ENCODE data around the gene ASIC4.

Gene ASIC4

DNA sequence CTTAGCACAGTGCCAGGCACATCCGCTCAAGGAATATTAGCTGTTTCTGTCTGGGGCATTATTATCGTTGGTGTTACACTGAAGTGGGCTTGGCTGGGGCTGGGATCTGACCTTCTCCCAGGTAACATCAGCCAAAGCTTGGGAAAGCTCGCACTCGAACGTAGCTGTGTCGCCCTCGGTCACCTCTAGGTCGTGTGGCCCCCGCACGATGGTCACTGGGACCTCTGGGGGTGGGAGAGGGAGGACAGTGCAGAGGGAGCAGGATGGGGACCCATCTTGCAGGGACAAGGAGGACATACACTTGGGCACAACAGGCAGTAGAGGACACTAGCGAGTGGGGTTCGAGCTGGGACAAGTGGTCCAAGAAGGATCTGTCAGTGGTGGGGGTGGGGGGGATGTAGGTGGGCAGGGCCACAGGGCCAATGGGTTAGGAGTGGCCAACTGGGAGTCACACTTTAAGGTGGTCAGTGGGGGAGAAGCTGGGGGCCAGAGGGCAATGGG, 39.2 kb downstream of the ASIC4 start:
- no peak for DNase-seq (ENCODE audit: low read depth)

DNA sequence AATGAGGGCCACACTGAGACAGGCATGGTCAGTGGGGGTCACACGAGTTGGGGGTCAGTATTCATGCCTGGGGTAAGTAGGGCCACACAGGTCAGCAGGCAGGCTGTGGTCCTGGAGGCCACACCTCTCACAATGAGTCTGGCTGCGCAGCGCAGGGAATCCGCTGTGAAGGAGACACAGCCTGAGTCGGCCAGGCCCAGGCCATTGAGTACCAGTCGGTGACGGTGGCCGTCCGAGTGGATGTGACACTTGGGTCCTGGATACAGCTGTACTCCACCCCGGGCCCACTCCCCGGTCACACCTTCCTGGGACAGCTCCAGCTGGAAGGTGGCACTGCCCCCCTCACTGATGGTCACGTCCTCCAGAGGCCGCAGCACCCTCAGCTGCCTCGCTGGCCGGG, 40.1 kb downstream of the ASIC4 start:
- DNase-seq (ENCODE audit: low read depth) = no peak

DNA sequence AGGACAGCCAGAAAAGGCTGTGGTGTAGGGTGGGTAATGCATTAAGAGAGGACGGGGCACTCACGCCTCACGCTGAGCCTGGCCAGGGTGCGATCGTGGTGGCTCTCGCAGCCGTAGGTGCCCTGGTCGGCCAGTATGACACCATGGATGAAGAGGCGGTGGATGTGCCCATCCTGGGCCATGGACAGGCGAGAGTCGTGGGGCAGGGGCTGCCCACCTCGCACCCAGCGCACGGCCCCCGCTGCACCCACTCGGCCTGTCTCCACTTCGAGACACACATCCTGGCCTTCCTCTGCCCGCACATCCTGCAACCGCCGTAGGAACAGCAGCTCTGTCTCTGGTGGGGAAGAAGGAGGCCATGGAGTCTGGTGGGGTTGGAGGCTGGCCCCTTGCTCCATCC, 41.7 kb downstream of the ASIC4 start:
- DNase-seq (ENCODE audit: low read depth) = no peak

DNA sequence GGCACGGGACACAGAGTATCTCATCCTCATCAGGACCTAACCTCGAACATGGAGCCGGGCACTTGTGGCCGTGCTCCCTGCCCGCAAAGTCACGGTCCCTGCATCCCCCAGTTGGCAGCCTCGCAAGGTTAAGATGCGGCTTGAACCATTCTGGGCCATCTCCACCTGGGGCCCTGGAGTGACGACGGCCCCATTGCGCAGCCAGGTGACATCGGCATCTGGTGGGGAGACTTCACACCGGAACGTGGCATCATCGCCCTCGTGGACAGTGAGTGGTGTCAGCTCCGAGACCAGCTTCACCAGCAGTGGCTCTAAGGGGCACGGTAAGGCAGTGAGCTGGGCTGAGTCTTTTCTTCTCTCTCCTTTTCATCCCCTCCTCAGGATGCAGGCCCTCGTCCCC, 42.1 kb downstream of the ASIC4 start:
- DNase-seq (ENCODE audit: low read depth) = no peak

DNA sequence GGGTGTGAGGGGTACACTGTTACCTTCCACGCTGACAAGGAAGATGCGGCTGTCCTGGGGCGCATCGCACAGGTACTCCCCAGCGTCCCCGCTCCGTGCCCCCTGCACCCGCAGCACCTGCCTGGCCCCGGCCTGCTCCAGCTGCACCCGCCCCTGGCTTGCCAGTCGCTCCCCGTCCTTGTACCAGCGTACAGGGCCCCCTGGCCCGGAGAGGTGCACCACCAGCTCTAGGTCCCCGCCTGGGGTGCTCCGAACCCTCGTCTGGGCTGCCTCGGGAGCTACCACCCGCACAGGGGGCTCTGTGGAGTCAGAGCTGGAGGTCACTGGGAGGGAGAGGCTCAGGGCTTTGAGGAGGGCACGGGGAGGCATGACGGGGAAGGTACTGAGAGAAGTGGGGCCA, 43.0 kb downstream of the ASIC4 start:
- no peak for DNase-seq (ENCODE audit: low read depth)

DNA sequence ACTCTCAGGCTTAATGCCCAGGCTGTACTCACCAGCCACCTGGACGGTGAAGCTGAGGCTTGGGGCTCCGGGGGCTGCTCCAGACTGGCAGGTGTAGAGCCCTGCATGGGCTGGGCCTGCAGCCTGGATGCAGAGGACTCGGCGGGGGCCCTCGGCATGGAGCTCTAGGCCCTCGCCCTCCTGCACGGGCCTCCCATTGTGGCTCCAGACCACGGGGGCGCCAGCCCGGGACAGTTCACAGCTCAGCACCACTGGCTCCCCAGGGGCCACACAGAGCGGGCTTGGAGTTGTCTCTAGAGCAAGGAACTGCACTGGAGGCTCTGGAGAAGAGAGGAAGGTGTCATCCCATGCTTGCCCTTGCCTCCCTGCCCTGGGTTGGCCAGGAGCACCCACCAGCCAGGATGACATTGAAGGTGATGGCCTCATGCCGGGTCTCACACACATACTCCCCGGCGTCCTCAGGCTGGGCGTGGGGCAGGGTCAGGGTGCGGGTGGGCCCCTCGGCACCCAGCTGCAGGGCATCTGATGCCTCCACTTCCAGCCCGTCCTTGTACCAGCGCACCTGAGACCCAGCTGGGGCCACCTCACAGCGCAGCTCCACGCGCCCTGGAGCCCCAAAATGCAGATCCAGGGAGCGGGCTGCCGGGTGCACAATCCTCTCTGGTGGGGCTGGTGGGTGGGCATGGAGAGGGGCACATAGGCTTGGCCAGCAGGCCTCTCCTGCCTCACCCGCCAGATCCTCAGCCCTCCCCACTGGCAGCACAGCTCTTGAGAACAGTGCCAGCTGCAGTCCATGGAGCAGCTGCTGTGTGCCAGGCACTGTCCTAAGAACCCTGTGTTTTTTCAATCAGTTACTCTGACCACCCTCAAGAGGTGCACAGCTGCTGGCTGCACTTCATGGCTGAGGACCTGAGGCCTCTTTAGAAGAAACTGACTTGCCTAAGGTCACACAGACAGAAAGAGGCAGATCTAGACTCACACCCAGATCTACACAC, 43.8 kb downstream of the ASIC4 start:
- DNase-seq (ENCODE audit: low read depth) = no peak

DNA sequence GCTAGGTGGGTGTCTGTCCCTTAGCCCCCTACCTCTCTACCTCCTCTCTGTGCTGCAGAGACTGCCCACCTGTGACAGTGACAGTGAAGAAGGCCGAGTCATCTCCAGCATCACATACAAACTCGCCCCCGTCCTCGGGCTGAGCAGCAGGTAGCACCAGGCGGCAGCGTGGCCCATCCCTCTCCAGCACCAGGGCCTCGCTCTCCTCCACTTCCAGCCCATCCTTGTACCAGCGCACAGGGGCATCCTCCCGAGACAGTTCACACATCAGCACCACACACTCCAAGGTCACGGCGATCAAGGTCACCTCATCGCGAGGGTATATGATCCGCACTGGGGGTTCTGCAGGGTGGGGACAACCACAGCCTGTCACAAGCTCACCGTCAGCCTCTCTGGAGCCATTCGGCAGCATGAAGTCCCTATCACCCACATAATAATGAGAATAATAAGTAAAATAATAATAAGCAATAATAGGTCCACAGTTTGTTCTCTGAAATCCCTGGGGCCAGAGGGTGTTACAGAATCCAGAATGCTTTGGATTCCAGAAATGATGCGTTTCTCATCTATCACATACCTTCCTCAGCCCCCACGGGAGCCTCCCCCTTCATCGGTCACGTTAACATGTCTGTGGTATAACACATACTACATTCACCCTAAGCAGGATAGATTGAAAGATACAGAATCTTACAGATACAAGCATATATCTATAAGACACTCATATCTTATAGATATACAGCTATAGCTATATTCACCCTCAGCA, 45.1 kb downstream of the ASIC4 start:
- DNase-seq (ENCODE audit: low read depth) = no peak

DNA sequence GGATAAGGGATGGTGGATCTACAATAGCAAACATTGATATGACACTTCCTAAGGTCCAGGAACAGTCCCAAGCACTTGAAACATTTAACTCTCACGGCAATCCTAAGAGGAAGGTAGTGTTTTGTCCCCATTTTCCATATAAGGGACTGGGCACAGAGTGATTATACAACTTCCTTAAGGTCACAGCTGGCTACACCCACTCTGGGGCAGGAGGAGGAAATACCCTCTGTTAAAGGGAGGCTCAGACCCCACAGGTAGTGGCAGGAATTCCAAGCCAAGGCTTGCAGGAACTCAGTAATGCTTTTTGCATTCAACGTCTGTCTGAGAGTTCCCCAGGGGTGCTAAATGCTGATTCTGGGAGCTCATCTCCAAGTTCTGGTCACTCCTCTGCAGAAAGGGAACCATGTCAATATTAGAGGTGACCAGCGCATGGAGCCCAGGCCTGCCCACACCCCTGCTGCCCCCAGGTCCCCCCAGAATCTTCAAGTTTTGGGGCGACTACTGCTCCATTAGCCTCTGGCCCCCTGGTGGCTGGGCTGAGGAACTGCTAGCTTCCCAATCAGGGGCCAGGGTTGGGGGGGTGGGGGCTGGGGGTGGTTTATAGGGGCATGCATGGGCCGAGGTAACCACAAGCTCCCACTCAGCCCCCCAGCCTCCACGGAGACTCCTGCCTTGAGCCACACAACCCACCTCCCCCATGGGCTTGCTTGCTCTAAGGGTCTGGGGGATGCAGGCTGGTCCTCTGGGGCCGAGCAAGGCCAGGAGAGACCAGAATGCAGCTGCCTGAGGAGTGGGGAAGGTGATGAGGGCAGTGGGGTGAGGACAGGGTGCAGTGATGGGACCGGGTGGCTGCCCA, 46.0 kb downstream of the ASIC4 start:
- DNase-seq (ENCODE audit: low read depth) = no peak

DNA sequence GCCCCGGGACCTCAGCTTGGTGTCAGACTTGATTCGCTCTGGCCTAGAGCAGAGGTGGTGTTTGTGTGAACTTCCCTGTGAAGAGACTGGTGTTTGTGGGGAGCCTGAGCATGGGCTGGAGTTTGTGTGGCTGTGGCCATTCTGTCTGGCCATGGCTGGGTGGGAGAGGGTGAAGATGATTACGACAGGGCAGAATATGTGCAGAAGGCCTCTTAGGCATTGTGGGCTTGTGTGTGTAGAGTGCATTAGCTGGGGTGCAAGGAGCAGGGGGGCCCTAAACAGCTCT, 46.6 kb downstream of the ASIC4 start:
- no peak for DNase-seq (ENCODE audit: low read depth)

DNA sequence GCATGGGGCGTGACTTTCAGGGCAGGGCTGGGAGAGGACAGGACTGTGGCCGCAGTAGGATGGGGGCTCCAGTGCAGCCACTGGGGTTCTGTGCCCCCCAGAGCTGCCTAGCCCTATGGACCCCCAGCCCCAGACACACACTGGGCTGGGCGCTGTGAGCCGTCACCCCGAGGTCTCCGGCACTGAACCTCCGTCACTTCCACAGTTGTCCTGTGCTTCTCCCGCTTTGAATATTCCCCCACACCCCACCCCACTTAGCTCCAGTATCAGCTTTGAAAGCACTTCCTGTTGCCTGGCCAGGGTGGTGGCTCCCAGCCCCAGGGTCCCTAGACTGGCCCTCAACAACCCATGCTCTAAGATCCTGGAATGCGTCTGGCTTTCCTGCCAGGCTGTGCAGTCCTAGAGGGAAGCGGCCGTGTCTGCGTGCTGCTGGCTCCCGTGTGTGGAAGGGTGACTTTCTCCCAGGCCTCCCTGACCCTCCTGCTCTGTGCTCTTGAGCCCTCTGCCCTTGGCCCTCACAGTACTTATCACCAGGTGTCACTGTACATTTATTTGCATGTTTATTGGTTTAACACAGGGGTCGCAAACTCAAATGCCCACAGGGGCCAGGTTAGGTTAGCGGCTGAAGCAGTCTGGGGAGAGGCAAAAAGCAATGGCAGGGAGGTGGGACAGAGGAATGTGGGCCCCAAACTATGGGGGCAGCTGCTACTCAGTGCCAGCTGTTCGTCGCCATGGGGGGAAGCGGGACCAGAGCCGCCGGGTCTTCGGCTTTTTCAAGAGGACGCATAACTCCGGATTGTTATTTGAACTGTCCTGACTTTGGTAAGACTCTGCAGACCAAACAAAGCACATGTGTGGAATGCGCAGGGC, 47.1 kb downstream of the ASIC4 start:
- no peak for DNase-seq (ENCODE audit: low read depth)

DNA sequence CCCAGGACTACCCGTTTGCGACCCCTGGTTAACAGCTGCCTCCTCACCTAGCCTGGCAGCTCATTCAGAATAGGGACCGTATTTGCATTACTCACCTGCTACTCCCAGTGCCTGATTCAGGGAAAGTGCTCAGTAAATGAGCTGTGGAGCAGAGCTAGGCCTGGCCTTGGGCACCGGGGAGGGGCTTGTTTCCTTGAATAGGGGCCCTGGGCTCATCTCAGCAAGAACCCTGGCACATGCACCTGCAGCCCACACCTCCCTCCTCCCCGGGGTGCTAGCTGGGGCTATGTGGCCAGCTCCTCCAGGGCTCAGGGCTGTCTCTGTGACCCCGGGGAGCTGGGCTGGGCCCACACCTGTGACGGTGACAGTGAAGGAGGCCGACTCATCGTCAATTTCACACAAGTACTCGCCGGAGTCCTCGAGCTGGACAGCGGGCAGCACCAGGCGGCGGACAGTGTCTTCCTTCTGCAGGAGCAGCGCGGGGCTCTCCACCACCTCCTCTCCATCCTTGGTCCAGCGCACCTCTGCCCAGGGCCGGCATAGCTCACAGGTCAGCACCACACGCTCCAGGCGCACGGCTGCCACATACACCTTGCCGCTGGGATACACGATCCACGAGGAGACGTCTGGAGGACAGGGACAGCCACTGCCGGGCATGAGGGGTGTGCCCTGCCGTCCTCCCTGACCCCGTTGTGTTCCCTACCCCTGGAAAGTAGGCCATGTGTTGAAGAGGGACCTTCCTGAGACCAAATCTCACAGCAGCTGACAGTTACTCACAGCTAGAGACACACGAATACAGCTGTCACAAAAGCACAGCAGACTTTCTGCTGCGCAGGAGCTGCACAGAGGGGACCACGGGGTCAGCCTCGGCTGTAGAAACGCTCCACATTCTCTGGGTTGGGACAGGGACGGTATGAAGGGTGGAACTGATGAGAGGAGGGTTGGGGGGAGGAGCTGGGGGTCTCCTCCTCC, 48.1 kb downstream of the ASIC4 start:
- no peak for DNase-seq (ENCODE audit: low read depth)

DNA sequence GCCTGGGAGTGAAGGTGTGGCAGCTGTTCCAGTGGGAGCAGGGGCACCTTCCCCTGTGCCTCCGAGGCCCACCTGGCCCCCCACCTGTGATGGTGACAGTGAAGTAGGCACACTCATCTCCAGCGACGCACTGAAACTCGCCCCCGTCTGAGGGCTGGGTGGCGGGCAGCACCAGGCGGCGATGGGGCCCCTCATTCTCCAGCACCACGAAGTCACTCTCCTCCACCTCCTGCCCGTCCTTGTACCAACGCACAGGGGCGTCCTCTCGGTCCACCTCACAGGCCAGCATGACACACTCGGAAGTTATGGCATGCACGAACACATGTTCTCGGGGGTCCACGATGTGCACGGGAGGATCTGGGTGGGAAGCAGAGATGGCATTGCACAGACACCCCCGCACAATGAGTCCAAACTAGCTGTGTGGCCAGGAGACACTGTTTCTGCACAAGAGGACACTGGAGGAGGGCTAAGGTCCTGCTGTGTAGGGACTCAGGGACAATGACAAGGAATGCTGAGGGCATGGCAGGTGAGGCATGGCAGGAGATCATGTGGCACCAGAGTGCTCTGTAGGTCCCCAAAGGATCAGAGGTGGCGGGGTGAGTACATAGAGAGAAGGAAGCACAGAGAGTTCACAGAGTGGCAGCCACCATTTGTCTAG, 49.1 kb downstream of the ASIC4 start:
- DNase-seq (ENCODE audit: low read depth) = no peak

DNA sequence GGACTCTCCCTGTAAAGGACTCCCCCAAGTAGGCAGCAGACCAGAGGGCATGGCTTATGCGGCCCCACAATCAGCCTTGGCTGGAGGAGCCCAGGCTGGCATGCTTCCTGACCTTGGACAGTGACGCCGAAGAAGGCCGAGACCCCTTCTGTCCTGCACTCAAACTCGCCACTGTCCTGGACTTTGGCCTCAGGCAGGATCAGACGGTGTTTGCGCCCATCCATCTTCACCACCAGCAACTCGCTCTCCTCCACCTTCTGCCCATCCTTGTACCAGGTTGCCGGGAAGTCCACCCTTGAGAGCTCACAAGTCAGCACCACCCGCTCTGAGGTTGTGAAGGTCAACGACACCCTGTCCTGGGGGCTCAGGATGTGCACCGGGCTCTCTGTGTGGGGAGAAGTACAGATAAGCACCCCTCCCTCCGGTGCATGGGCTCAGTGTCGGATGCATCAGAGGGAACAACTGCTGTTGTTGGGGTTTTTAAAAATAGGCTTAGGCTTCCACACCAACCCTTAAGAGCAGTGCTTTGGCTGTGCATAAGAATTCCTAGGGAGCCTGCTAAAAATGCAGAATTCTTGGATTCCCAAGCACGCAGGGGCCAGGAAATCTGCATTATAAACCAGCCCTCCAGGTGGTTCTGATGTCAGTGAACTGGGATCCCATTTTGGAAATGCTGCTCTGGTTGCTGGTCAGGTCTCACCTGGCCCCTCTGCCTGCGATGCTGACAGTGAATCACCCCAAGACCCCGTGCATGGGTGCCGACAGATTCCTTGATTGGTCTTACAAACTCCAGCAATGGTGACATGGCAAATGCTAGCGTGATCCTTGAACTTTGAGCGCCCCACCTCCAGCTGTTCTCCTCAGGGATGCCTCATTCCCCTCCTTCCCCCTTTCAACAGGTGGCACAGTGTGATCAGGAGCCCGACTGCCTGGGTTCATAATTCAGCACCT, 51.1 kb downstream of the ASIC4 start:
- DNase-seq (ENCODE audit: low read depth) = no peak

DNA sequence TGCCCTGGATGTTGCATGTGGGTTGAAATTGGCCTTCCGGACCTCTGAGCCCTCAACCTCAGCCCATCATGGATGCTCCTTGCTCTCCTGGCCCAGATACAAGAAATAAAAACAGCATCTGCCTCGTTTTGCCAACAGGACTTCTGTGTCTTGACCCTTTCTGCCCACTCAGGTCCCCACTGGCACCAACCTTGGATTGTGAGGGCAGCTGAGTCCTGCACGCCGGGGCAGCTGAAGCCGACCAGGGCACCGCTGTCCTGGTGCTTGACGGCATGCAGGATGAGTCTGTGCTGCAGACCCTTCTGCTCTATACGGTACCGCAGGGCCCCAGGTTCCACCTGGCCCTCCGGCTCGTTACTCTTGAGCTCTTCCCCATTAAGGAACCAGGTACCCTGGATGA, 52.4 kb downstream of the ASIC4 start:
- DNase-seq (ENCODE audit: low read depth) = no peak

DNA sequence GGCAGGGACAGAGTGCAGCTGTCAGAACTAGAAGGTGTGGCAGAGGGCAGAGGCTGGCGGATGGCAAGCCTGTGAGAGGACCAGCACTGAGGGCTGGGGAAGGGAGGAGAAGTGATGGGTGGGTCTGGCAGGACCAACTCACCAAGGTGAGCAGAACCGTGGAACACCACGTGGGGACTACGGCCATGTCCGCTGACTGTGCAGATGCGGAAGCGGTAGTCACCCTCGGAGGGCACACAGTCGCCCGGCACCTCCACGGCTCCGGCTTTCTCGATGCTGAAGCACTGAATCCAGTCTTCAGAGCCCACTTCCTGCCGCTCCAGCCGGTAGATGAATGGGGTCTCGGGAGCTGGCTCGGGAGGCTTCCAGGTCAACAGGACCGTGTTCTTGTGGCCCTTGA, 52.8 kb downstream of the ASIC4 start:
- DNase-seq (ENCODE audit: low read depth) = no peak

DNA sequence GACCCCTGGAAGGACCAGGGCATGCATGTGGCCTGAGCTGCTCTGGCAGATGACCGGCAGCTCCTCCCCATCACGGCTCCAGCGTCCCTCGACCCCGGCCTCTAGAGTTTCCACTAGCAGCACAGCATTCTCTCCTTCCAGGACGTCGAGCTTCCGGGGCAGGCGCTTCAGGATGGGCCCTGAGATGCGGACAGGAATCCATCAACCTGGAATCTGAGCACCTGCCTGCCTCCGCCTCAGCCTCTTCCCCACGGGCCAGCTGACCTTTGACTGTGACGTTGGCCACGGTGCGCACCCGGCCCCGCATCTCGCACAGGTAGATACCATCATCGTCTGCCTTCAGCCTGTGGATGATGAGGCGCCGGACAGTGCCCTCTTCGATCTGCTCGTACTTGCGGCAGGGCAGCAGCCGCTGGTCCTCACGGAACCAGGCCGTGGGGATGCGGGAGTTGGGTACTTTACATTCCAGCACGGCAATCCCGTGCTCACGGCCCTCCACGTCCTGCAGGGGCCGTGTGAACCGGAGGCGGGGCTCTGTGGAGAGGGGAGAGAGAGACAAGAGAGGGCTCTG, 53.6 kb downstream of the ASIC4 start:
- DNase-seq (ENCODE audit: low read depth) = no peak

DNA sequence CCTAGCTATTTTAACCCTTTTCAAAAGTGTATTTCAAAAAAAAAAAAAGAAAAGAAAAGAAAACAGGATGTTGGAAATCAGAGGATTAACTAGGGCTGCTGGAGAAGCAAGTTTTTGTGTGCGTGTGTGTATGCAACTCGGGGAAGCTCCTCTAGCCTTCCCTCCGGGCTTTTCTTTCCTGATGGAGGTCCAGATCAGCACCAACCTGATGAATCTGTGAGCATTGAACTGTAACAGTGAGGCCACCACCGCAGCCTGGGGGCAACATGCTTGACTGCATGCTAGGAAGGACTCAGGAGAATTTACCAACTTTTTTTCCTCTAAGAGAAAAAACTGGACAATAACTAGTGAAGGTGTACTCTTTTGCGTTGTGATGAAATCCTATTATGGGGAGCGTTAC, 54.8 kb downstream of the ASIC4 start:
- no peak for DNase-seq (ENCODE audit: low read depth)

DNA sequence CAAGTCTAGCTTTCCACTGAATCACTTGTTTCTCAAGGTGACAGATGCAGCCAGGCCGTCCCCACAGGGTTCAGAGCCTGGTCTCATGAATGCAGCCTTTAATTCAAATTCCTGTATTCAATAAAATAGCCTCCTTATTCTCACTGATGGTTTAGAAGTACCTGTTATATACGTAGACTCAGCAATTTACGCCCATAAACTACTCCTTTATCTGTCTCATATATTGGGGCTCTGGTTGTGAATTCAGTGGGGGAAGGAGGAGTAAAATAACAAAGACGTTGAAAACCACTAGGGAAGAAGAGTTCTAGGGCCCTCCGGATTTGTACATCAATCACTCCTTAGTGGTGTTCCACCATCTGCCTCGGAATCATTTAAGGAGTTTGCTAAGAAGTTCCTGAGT, 55.4 kb downstream of the ASIC4 start:
- DNase-seq (ENCODE audit: low read depth) = no peak

Measured in stimulated activated CD8-positive, alpha-beta memory T cell treated with anti-CD3 and anti-CD28 coated beads, Interleukin-12 subunit alpha, Interleukin-12 subunit beta, amount 100 ng/mL, for 4 hours (primary cell).